A549 treated with AZD2906 at 1 μM for 4 hours (cell line): Measurements from ENCODE around the gene TGM2. TPM values are rescaled to one million over a fixed set of nuclear protein-coding genes. Genes with fewer than 3 reads are reported as not detected.

ENCODE experiments used
- total RNA-seq: library from RNA; stranded (reverse); fragments of 200-300 nt; extraction: Qiagen RNA extraction; gene quantifications from 5 replicates; pipeline ENCODE4 v1.2.3, GENCODE V29; 2022

The TGM2 gene
- total RNA-seq, result 368 to 554 TPM (median 506 TPM) in 5 replicates

GRCh38 chr20:38165089-38165965 is at the start of gene TGM2:
Gene TGM2 (minus strand): TSS chr20:38165270. CDS start chr20:38165198, 72 bp downstream.

Other genes starting within 250 kb of the TGM2 start
- gene TTI1, start 131.8 kb downstream of the TGM2 start, total RNA-seq, result 21.9 to 23.6 TPM (median 22.3 TPM) in 5 replicates
- 25.6 to 32.0 TPM (median 29.0 TPM) in 5 replicates for gene RPRD1B, start 131.5 kb downstream of the TGM2 start, total RNA-seq
- 0.13 to 0.22 TPM (median 0.17 TPM) in 5 replicates for gene KIAA1755, start 95.5 kb upstream of the TGM2 start, total RNA-seq
- not detected in 5 replicates for gene BPI, start 138.9 kb upstream of the TGM2 start, total RNA-seq
- gene LBP, start 181.2 kb upstream of the TGM2 start, total RNA-seq, result 1.1 to 1.4 TPM (median 1.2 TPM) in 5 replicates